Spleen (tissue), 7 donors: Measurements from ENCODE around the gene SLC47A2.

Source experiments
- POLR2A ChIP-seq, 3 donors: fragments of 450-650 bp; IDR thresholded peaks; one replicate each; pipeline ENCODE4 v1.5.1; 2017; ENCODE audit warnings: antibody characterized with exemption in 3 of 3, mild to moderate bottlenecking in 1 of 3
- TF ChIP-seq, protein P1 (sequence below), 11 experiments: fragments of 200-600 bp in 7 of 11; fragments of 450-650 bp in 4 of 11; sonication (generic) in 4 of 11; IDR thresholded peaks in 8 of 11; conservative IDR thresholded peaks in 3 of 11; 1 replicate in 7 of 11; 2 replicates in 4 of 11; pipeline versions ENCODE4 v1.4.0 to v1.8.0; 2016 to 2021; ENCODE audit warnings: antibody characterized with exemption in 11 of 11, inconsistent platforms in 4 of 11, mild to moderate bottlenecking in 1 of 11
- donor health status: DM: no; HTN: no; CAD: no; lungs with moderate emphysema.
- donor health status: DM: no; HTN: no; CAD: no.
- donor health status: DM: no; HTN: no; CAD: no.

GRCh38 chr17:19712436-19713004, 3.9 kb downstream of the SLC47A2 start:
- TF ChIP-seq, protein P1, sequence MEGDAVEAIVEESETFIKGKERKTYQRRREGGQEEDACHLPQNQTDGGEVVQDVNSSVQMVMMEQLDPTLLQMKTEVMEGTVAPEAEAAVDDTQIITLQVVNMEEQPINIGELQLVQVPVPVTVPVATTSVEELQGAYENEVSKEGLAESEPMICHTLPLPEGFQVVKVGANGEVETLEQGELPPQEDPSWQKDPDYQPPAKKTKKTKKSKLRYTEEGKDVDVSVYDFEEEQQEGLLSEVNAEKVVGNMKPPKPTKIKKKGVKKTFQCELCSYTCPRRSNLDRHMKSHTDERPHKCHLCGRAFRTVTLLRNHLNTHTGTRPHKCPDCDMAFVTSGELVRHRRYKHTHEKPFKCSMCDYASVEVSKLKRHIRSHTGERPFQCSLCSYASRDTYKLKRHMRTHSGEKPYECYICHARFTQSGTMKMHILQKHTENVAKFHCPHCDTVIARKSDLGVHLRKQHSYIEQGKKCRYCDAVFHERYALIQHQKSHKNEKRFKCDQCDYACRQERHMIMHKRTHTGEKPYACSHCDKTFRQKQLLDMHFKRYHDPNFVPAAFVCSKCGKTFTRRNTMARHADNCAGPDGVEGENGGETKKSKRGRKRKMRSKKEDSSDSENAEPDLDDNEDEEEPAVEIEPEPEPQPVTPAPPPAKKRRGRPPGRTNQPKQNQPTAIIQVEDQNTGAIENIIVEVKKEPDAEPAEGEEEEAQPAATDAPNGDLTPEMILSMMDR (IDR thresholded peaks at IDR 0.05 in 8 of 11, conservative IDR thresholded peaks at IDR 0.05 in 3 of 11), result no peak
- TF ChIP-seq POLR2A (IDR thresholded peaks at IDR 0.05), result no peak
